ENCODE results near the gene MYCL.

Gene MYCL

DNA sequence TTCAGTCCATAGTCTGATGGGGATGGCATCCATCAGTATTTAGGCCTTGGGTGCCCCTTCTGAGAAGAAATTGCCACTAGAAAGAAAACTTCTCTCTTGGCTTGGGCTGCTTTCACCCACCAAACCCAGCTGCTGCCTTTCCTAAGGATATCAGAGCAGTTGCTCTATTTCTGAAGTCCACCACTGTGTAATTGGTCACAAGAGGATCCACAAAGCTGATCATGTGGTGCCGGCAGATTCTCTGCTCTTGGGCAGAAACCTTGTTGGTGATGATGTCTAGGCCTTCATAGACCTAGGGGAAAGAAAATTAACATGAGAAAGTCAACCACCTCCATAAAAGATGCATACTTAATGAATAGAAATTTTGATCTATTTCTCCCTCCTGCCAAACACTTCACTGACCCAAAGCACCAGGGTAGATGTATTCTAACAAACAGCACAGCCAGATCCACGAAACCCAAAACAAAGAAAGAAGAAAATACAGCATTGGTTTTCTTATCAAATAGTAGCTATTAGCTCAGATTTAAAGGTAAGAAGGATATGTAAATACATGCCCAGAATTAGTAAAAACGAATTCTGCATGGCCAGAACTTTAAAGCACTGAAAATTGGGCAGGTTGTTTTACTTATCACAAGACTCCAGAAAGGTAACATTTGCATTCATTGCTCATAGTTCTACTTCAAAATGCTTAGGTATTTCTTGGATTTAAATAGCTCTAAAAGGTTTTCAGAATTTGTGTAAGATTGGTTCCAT, 44.4 kb downstream of the MYCL start:
- Histone ChIP-seq H3K79me2 (ENCODE audit: insufficient read depth, low read length) (peaks cover 5% of the 10 kb centered on the region; the same call in 1 of the 2 replicates), H3K9ac (ENCODE audit: low read length) (no peak overlapping the region), H3F3A (ENCODE audit: insufficient read depth) (no peaks in the 10 kb centered on the region), H4K20me1 (ENCODE audit: low read depth, low read length) (no peaks in the 10 kb centered on the region), H2AFZ (ENCODE audit: low read depth, low read length, severe bottlenecking) (no peak overlapping the region), H3K4me3 (ENCODE audit: insufficient read depth, low read length, poor library complexity, severe bottlenecking) (no peak overlapping the region), H3K36me3 (ENCODE audit: low read length) (no peaks in the 10 kb centered on the region; the same call in 1 of the 2 replicates), H3K27ac (ENCODE audit: low read depth, low read length) (no peak overlapping the region), H3K27me3 (ENCODE audit: low read length) (no peaks in the 10 kb centered on the region), H3K4me2 (ENCODE audit: low read depth, low read length, poor library complexity, severe bottlenecking) (no peak overlapping the region), H3K9me2 (replicated peaks; ENCODE audit: insufficient read depth, low read length) (no peaks in the 10 kb centered on the region), H3K9me3 (ENCODE audit: insufficient read depth, low read length) (no peaks in the 10 kb centered on the region)
- TF ChIP-seq, protein P1, sequence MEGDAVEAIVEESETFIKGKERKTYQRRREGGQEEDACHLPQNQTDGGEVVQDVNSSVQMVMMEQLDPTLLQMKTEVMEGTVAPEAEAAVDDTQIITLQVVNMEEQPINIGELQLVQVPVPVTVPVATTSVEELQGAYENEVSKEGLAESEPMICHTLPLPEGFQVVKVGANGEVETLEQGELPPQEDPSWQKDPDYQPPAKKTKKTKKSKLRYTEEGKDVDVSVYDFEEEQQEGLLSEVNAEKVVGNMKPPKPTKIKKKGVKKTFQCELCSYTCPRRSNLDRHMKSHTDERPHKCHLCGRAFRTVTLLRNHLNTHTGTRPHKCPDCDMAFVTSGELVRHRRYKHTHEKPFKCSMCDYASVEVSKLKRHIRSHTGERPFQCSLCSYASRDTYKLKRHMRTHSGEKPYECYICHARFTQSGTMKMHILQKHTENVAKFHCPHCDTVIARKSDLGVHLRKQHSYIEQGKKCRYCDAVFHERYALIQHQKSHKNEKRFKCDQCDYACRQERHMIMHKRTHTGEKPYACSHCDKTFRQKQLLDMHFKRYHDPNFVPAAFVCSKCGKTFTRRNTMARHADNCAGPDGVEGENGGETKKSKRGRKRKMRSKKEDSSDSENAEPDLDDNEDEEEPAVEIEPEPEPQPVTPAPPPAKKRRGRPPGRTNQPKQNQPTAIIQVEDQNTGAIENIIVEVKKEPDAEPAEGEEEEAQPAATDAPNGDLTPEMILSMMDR (IDR thresholded peaks at IDR 0.05; ENCODE audit: insufficient read depth, low read length, poor library complexity, severe bottlenecking): no peak
- TF ChIP-seq EZH2phosphoT487 (conservative IDR thresholded peaks at IDR 0.05; ENCODE audit: low read length): no peak

DNA sequence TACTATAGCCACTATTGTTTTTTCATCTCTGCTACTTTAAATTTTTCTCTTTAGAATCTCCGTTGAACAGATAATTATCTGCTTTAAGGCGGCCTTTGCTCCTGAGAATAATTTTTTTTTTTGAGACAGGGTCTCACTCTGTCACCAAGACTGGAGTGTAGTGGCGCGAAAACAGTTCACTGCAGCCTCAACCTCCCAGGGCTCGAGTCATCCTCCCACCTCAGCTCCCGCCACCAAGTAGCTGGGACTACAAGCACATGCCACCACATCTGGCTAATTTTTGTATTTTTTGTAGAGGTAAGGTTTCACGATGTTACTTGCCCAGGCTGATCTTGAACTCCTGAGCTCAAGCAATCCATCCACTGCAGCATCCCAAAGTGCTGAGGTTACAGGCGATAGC, 47.0 kb downstream of the MYCL start:
- H3K79me2 ChIP-seq (ENCODE audit: insufficient read depth, low read length): no peaks in the 10 kb centered on the region; the same call in 1 of the 2 replicates
- no peaks in the 10 kb centered on the region for H3K9me3 ChIP-seq (ENCODE audit: insufficient read depth, low read length)
- no peak overlapping the region for H3K4me3 ChIP-seq (ENCODE audit: insufficient read depth, low read length, poor library complexity, severe bottlenecking)
- no peak overlapping the region for H2AFZ ChIP-seq (ENCODE audit: low read depth, low read length, severe bottlenecking)
- TF ChIP-seq EZH2phosphoT487 (conservative IDR thresholded peaks at IDR 0.05; ENCODE audit: low read length): no peak
- TF ChIP-seq, protein P1 (IDR thresholded peaks at IDR 0.05; ENCODE audit: insufficient read depth, low read length, poor library complexity, severe bottlenecking): no peak
- H3K4me2 ChIP-seq (ENCODE audit: low read depth, low read length, poor library complexity, severe bottlenecking): no peak overlapping the region
- H3K36me3 ChIP-seq (ENCODE audit: low read length): no peaks in the 10 kb centered on the region
- no peaks in the 10 kb centered on the region for H3F3A ChIP-seq (ENCODE audit: insufficient read depth)
- H3K9ac ChIP-seq (ENCODE audit: low read length): no peak overlapping the region
- H3K9me2 ChIP-seq (replicated peaks; ENCODE audit: insufficient read depth, low read length): no peaks in the 10 kb centered on the region
- H4K20me1 ChIP-seq (ENCODE audit: low read depth, low read length): no peaks in the 10 kb centered on the region
- H3K27me3 ChIP-seq (ENCODE audit: low read length): no peaks in the 10 kb centered on the region
- H3K27ac ChIP-seq (ENCODE audit: low read depth, low read length): no peak overlapping the region

GRCh38 chr1:39854314-39854713, 47.4 kb downstream of the MYCL start:
- no peak overlapping the region for H3K4me2 ChIP-seq (ENCODE audit: low read depth, low read length, poor library complexity, severe bottlenecking)
- no peak overlapping the region for H3K27ac ChIP-seq (ENCODE audit: low read depth, low read length)
- no peak overlapping the region for H3K4me3 ChIP-seq (ENCODE audit: insufficient read depth, low read length, poor library complexity, severe bottlenecking)
- TF ChIP-seq, protein P1 (IDR thresholded peaks at IDR 0.05; ENCODE audit: insufficient read depth, low read length, poor library complexity, severe bottlenecking): no peak
- no peak for TF ChIP-seq EZH2phosphoT487 (conservative IDR thresholded peaks at IDR 0.05; ENCODE audit: low read length)
- H3K36me3 ChIP-seq (ENCODE audit: low read length): no peaks in the 10 kb centered on the region
- no peak overlapping the region for H2AFZ ChIP-seq (ENCODE audit: low read depth, low read length, severe bottlenecking)
- H3K27me3 ChIP-seq (ENCODE audit: low read length): no peaks in the 10 kb centered on the region
- no peak overlapping the region for H3K9ac ChIP-seq (ENCODE audit: low read length)
- H3K9me2 ChIP-seq (replicated peaks; ENCODE audit: insufficient read depth, low read length): no peaks in the 10 kb centered on the region
- no peaks in the 10 kb centered on the region for H4K20me1 ChIP-seq (ENCODE audit: low read depth, low read length)
- no peaks in the 10 kb centered on the region for H3F3A ChIP-seq (ENCODE audit: insufficient read depth)
- no peaks in the 10 kb centered on the region for H3K9me3 ChIP-seq (ENCODE audit: insufficient read depth, low read length)
- H3K79me2 ChIP-seq (ENCODE audit: insufficient read depth, low read length): no peaks in the 10 kb centered on the region; the same call in 1 of the 2 replicates

Measured in SU-DHL-6 (cell line).